MV-4-11 (cell line): ENCODE data around the gene CMTR1.
"Not testable (repeated sequence)": the region's sequence is repeated elsewhere in the genome, so short reads cannot be mapped to it uniquely, and the experiment has no call there.

Source experiments
- DNase-seq: peaks from one replicate; lab custom pipeline; 2025; lab: John Stamatoyannopoulos, UW

The CMTR1 gene

DNA sequence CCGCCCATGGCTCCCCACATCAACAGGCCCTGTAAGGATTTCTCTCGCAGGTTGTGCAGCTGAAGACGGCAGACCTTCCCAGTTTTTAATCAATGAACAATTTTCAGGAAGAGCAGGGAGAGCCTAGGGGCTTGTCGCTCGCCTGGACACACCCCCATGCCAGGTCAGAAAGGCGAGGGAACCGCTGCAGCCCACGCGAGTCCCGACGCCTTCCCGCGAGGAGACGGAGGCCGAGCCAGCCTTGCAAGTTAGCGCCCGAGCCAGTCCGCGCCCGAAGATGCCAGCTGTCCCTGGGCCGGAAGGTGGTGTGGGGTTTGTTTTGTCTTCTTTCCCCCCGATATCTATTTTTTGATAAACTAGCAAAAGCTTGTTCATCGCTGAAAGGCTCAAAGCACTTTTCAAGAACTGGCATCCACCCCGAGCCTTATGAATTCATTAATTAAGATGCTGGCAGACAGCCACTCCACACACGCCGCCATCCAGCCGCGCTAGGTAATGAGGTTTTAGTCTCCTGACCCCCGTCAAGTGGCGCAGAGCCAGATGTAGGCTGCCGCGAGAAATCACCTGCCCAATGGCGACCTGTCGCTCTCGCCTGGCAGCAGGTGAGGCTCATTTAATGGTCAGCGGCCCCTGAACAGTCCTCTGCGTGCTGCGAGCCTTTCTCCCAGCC, 60.1 kb downstream of the CMTR1 start:
- no peak for DNase-seq

DNA sequence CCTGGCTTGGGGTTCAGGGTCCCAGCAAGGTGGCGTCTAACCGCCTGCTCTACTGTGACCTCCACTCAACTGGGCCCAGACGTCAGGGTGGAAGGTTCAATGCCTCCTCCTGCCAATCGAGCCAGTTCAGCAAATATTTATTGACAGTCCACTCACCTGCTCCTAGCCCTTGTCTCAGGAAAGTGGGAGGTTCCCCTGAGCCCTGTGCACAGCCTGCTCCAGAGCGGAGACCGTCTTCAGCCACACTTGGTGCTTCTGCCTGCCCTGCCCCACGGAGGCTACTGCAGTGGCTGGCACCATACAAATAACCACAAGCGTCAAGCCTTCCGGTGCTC, 60.6 kb downstream of the CMTR1 start:
- DNase-seq: no peak

DNA sequence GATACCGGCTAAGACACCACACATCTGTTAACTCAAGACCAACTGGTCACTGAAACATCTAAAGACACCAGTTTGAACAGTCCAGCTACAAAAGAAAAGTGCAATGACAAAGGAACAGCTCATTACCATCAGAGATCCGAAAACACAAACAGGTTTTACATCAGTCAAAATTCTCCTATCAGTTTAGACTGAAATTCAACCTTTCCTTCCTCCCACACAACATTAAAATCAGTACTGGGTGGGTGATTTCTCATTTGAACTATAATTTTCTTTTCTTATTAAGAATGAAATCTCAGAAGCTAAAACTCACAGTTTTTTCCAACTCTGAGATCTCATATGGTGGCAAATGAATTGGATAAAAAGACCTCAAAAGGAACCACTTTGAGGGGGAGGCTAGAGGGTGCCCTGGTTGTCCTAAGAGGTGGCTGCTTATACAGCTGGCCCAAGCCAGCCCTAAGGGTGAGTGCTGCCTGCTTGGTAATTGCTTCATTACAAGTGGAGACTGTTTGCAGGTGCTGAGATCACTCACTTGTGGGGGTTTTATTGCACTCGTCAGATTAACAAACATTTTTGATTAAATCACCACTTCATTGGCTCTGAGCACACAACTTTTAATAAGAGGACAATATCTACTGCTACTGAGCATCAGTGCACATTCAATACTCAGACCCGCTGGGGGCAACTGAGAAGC, 62.4 kb downstream of the CMTR1 start:
- DNase-seq: no peak

- DNase-seq: no peak
Measured at GRCh38 chr6:37496951-37497885, 64.2 kb downstream of the CMTR1 start.

- DNase-seq: peak; percentile 93
Measured at GRCh38 chr6:37499433-37500293, 66.6 kb downstream of the CMTR1 start, which contains the start of gene CCDC167. CCDC167 (minus strand) TSS chr6:37499893; CDS start chr6:37499863, 30 bp downstream.

DNA sequence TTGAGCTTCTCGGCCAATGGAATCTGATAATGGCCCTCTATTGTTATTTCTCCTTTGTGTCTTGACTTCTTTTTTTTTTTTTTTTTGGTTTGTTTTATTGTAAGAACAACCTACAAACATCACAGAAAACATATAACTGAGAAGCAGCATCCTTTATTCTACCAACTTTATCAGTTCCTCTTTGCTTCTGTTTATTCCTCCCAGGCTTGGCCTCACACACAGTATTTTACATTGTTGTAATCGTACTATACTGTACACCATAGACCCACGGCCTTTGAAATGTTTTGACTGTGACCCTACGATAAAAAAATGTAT, 67.2 kb downstream of the CMTR1 start:
- DNase-seq: no peak

GRCh38 chr6:37500904-37501303, 67.9 kb downstream of the CMTR1 start:
- not testable (repeated sequence) for DNase-seq

GRCh38 chr6:37501632-37502491, 68.8 kb downstream of the CMTR1 start:
- DNase-seq: no peak

DNA sequence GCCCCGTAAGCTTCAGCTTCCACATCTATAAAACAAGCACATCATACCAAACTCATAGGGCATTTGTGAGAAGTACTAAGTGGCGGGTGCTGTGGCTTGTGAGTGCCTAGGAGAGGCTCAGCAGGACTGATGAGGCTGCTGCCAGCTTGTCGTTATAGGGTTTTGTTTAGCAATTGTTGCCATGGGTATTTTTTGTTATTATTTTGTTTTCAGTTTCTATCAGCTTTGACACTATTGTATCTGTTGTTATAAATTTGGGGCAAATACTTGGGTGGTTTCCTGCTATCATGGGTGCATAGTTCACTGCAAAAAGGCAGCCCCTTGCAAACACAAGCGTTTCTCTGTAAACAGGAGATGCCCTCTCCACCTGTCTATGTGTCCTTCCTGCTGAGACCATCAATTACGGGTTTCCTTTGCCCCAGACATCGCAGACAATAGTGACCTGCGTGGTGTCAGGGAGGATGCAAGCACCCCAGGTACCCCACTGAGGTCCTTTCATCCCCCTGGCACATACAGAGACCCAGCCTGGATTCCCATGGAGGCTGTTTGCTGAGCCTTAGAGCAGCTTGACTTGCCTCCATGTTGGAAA, 69.8 kb downstream of the CMTR1 start:
- DNase-seq: no peak

DNA sequence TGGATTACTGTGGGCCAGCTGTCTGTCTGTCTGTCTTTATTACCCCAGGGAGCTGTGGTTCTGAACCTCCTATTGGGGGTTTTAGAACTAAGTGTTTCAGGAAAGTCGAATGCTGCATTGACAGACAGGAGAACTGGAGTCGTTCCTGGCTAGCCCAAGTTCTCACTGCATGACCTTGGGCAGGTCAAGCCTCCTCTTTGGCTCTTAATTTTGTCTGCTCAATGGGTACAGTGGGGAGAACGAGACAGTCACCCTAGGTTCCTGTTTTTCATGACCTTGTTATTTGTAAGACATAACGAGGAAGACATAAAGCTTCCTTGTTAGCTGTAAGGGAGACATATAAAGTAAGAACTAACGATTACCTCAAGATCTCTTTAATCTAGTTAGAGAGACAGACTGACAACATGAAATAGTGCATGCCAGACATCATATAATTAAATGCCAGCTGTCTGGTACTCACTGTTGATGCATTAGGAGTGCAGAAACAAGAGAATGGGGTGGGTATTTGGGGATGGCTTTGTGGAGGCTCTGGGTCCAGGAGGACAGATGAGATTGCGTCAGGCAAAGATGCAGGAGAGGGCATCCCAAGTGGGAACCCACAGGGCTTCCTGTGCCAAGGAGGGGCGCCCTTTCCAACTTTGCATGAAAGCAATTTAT, 70.4 kb downstream of the CMTR1 start:
- peak; percentile 44 for DNase-seq

- no peak for DNase-seq
Measured at GRCh38 chr6:37504024-37504423, 71.0 kb downstream of the CMTR1 start.

DNA sequence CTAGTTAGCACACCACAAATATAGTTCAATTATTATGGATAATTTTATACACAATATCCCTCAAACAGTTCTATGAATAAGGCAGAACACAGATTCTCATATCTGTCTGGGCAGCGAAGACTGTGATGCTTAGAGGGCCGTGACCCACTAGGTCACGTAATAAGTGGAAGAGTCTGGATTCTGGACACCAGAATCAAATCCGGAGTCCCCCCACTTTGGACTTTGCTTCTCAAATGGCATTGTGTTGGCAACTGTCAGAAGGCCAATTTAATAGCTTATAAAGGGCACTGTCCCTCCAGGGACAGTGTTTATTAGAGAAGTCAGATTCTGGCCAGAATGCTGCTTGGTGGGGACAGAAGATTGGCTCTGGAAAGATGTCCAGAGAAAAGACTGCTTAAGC, 73.5 kb downstream of the CMTR1 start:
- no peak for DNase-seq

GRCh38 chr6:37507077-37507476, 74.1 kb downstream of the CMTR1 start:
- no peak for DNase-seq

- no peak for DNase-seq
Measured at GRCh38 chr6:37507690-37508421, 74.8 kb downstream of the CMTR1 start.

DNA sequence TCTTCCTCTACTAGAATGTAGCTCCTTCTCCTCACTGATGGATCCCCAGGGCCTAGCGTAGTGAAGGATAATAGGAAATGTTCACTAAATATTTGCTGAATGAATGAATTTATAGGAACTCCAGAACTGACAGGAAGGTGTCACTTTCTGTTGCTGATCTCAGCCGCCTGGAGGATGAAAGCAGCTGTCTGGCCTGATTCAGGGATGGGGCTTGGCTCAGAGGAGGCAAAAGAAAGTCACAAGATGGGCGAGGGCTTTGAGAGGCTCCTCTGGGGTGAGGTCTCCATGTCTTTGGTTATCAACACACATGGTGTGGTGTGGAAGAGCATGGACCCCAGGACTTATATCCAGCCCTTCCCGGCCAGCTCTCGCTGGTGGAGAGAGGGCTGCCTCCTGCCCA, 78.2 kb downstream of the CMTR1 start:
- DNase-seq: no peak

DNA sequence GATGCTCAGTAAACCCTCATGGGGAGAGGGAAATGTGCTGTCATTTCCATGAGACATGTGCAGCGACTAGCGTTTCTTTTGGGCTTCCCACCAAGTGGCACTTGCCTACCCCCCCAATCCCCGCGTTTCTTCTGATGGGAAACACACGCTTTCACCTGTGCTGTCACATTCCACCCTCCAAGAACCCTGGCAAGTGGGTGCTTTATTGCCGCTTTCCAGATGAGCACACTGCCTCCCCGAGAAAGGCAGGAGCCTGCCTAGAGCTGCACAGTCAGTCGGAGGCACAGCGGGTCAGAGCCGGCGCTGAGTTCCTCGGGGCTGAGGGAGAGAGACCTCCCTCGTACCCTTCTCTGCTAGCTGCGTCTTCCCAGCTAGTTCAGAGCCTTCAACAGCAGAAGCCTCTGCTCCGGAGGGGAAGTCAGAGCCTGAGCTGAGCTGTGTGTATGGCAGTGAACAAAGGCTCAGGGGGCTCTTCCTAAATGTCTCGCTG, 78.9 kb downstream of the CMTR1 start:
- no peak for DNase-seq

- DNase-seq: no peak
Measured at GRCh38 chr6:37512400-37513011, 79.5 kb downstream of the CMTR1 start.

DNA sequence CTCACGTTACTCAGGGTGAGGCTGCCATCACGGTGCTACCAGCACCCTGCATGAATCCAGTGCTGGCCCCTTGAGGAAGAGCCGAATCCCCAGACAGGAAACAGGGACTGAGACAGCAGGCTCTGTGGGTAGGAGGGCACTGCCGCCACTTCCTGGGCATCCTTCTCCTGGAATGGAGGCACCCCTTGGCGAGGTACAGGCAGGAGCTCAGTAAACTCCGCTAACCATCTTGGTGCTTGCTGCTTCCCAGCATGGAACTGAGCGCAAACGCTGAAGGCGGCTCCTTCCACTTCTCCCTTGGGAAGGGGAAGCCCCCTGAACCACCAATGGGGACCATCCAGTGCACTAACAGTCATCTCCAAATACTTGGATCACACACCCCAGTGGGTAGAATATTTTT, 80.1 kb downstream of the CMTR1 start:
- no peak for DNase-seq

DNA sequence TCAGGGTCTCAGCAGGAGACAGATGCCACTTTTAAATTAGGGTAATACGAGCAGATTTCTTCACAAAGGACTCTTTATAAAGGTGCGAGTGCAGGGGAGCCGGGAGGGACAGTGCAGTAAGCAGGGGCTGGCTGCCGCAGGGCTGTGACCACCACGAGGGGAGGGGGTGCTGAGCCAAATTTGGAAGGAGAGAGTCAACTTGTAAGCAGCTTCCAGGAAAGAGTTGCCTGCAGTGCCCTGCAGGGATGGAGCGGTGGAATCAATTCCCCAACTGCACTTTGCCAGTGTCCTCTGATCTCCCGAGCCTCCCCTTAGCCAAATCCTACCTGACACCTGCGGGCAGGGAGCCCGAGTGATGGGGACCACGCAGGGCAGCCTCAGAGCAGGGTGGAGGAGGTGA, 80.6 kb downstream of the CMTR1 start:
- DNase-seq: no peak
